ENCODE data around the gene CROCC. TPM values are rescaled to one million over a fixed set of nuclear protein-coding genes. Genes with fewer than 3 reads are reported as not detected.

Gene CROCC
- total RNA-seq, 1 donor from 2014 or later = 15.2 TPM

DNA sequence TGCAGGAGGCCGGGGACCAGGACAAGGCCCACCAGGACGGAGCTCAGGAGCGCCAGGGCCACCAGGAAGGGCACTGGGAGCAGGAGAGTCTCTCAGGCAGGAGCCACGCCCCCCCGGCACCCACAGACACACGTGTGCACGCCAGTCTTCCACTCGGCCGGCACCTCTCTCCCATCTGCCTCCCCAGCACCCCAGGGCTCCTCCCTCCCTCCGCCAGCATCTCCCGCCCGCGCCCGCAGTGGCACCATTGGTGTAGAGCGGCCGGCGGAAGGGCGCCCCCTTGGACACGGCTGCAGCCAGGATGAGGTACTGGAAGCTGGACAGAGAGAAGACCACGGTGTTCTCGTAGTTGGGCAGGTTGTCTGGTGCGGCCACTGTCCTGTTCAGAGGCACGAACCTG lies 64.8 kb downstream of the CROCC start:
- Histone ChIP-seq H2AFZ (replicated peaks) (no peak overlapping the region), H3K9ac (no peak overlapping the region), H3K9me3 (ENCODE audit: low read depth) (no peaks in the 10 kb centered on the region), H4K20me1 (ENCODE audit: low read depth) (no peaks in the 10 kb centered on the region), H3K27me3 (no peaks in the 10 kb centered on the region), H3K4me3 (no peak overlapping the region), H3F3A (ENCODE audit: low read depth) (peaks cover 9% of the 10 kb centered on the region), H3K79me2 (ENCODE audit: low read depth) (no peaks in the 10 kb centered on the region), H3K36me3 (no peaks in the 10 kb centered on the region), H3K4me1 (peaks cover 10% of the 10 kb centered on the region), H3K27ac (no peak overlapping the region), H3K4me2 (no peak overlapping the region)
- Mint-ChIP-seq H3K27me3 (ENCODE audit: insufficient read depth, low read depth) (peaks cover 3% of the 10 kb centered on the region), H3K4me3 (no peak overlapping the region), H3K36me3 (peaks cover 5% of the 10 kb centered on the region), H3K4me1 (peaks cover 17% of the 10 kb centered on the region), H3K27ac (no peak overlapping the region), H3K9me3 (no peaks in the 10 kb centered on the region)
- DNase-seq (ENCODE audit: low spot score) = no peak
- TF ChIP-seq EZH2 (IDR thresholded peaks at IDR 0.05) = no peak

DNA sequence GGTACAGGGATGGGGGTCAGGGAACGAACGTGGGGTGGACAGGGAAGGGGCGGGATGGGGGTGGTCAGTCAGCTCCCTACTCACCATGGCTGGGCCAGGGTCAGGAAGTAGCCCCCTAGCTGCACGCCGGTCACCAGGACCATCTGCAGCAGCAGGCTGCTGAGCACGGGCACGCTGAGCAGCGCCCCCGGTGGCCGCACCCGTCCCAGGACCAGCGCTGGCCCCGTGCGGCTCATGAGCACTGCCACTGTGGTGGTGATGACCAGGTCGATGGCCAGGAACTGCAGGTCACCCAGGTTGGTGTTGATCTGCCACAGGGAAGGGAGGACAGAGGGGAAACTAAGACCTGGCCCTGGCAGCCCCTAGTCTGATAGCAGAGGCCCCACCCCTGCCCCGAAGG lies 65.2 kb downstream of the CROCC start:
- H3K36me3 ChIP-seq = no peaks in the 10 kb centered on the region
- peaks cover 3% of the 10 kb centered on the region for H3K27me3 Mint-ChIP-seq (ENCODE audit: insufficient read depth, low read depth)
- peak; percentile 79 for DNase-seq (ENCODE audit: low spot score)

GRCh38 chr1:16988210-16988609 lies 66.5 kb downstream of the CROCC start:
- DNase-seq (ENCODE audit: low spot score) = no peak
- H3K9me3 Mint-ChIP-seq = no peaks in the 10 kb centered on the region
- H3K4me3 Mint-ChIP-seq = no peak overlapping the region
- no peak overlapping the region for H3K27ac ChIP-seq
- H3K27me3 ChIP-seq = no peaks in the 10 kb centered on the region
- H3K27ac Mint-ChIP-seq = no peak overlapping the region
- TF ChIP-seq, protein P1, sequence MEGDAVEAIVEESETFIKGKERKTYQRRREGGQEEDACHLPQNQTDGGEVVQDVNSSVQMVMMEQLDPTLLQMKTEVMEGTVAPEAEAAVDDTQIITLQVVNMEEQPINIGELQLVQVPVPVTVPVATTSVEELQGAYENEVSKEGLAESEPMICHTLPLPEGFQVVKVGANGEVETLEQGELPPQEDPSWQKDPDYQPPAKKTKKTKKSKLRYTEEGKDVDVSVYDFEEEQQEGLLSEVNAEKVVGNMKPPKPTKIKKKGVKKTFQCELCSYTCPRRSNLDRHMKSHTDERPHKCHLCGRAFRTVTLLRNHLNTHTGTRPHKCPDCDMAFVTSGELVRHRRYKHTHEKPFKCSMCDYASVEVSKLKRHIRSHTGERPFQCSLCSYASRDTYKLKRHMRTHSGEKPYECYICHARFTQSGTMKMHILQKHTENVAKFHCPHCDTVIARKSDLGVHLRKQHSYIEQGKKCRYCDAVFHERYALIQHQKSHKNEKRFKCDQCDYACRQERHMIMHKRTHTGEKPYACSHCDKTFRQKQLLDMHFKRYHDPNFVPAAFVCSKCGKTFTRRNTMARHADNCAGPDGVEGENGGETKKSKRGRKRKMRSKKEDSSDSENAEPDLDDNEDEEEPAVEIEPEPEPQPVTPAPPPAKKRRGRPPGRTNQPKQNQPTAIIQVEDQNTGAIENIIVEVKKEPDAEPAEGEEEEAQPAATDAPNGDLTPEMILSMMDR (IDR thresholded peaks at IDR 0.05) = no peak
- TF ChIP-seq EZH2phosphoT487 (IDR thresholded peaks at IDR 0.05) (no peak), EZH2 (IDR thresholded peaks at IDR 0.05) (no peak)
- peaks cover 5% of the 10 kb centered on the region for H3K36me3 Mint-ChIP-seq
- no peak overlapping the region for H3K4me2 ChIP-seq
- H3K4me1 ChIP-seq = peaks cover 3% of the 10 kb centered on the region
- no peaks in the 10 kb centered on the region for H4K20me1 ChIP-seq (ENCODE audit: low read depth)
- no peaks in the 10 kb centered on the region for H3K9me3 ChIP-seq (ENCODE audit: low read depth)
- H3K27me3 Mint-ChIP-seq (ENCODE audit: insufficient read depth, low read depth) = peaks cover 3% of the 10 kb centered on the region
- peaks cover 9% of the 10 kb centered on the region for H3K4me1 Mint-ChIP-seq
- peaks cover 3% of the 10 kb centered on the region for H3F3A ChIP-seq (ENCODE audit: low read depth)
- H2AFZ ChIP-seq (replicated peaks) = no peak overlapping the region
- no peaks in the 10 kb centered on the region for H3K36me3 ChIP-seq
- H3K79me2 ChIP-seq (ENCODE audit: low read depth) = no peaks in the 10 kb centered on the region
- no peak overlapping the region for H3K4me3 ChIP-seq
- no peak overlapping the region for H3K9ac ChIP-seq

More for the DNA sequence above, 65.2 kb downstream of the CROCC start:
- Histone ChIP-seq H3K4me3 (no peak overlapping the region), H3K79me2 (ENCODE audit: low read depth) (no peaks in the 10 kb centered on the region), H3K9ac (no peak overlapping the region), H3K4me1 (peaks cover 10% of the 10 kb centered on the region), H3K4me2 (no peak overlapping the region), H2AFZ (replicated peaks) (no peak overlapping the region), H3K27me3 (no peaks in the 10 kb centered on the region), H3K27ac (no peak overlapping the region), H3K9me3 (ENCODE audit: low read depth) (no peaks in the 10 kb centered on the region), H3F3A (ENCODE audit: low read depth) (peaks cover 8% of the 10 kb centered on the region), H4K20me1 (ENCODE audit: low read depth) (no peaks in the 10 kb centered on the region)
- no peak overlapping the region for H3K4me3 Mint-ChIP-seq
- peaks cover 17% of the 10 kb centered on the region for H3K4me1 Mint-ChIP-seq
- H3K9me3 Mint-ChIP-seq = no peaks in the 10 kb centered on the region
- no peak for TF ChIP-seq EZH2 (IDR thresholded peaks at IDR 0.05)
- TF ChIP-seq, protein P1 (IDR thresholded peaks at IDR 0.05) = peak; percentile 82
- H3K27ac Mint-ChIP-seq = peak overlapping the region; percentile 33
- peaks cover 5% of the 10 kb centered on the region for H3K36me3 Mint-ChIP-seq

DNA sequence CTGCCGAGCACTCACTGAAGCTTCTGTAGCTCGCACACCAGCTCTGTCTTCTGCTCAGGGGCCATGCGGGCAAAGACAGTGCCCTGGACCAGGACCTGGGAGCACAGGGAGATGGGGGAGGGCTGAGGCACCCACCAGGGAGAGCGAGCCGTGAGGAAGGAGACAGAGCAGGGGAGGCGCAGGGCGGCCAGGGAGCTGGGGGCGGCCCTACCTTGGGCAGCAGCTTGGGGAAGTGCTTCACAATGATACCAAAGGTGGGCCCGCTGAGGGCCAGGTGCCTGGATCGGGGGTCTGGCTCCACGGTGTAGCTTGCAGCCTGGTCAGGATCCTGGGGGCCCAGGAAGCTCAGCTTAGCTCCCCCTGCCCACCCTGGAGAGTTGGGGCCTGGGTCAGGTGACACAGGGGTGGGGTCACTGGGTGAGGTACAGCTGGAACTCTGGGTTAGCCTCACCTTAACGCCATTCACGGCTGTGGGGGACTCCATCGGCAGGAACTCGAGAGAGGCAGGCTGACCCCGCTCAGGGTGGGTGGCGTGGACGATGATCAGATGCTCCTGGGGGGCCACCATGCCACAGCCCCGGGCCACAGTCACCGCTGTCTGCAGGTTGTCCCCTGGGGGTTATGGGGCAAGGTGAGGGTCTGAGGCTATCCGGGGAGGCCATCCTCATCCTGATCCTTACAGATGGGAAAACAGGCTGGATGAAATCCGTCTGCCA lies 68.1 kb downstream of the CROCC start:
- DNase-seq (ENCODE audit: low spot score) = no peak
- H3K9me3 Mint-ChIP-seq = no peaks in the 10 kb centered on the region
- H3K36me3 ChIP-seq = no peaks in the 10 kb centered on the region

More for the DNA sequence above, 68.1 kb downstream of the CROCC start:
- Histone ChIP-seq H3K4me1 (no peaks in the 10 kb centered on the region), H2AFZ (replicated peaks) (no peak overlapping the region), H3K4me3 (no peak overlapping the region), H3K27me3 (no peaks in the 10 kb centered on the region), H3K79me2 (ENCODE audit: low read depth) (no peaks in the 10 kb centered on the region), H4K20me1 (ENCODE audit: low read depth) (no peaks in the 10 kb centered on the region), H3K4me2 (no peak overlapping the region), H3K27ac (no peak overlapping the region), H3K9ac (no peak overlapping the region), H3K9me3 (ENCODE audit: low read depth) (no peaks in the 10 kb centered on the region), H3F3A (ENCODE audit: low read depth) (no peaks in the 10 kb centered on the region)
- H3K4me3 Mint-ChIP-seq = no peak overlapping the region
- no peak overlapping the region for H3K27ac Mint-ChIP-seq
- no peak for TF ChIP-seq EZH2 (IDR thresholded peaks at IDR 0.05)
- TF ChIP-seq EZH2phosphoT487 (IDR thresholded peaks at IDR 0.05) = no peak
- TF ChIP-seq, protein P1 (IDR thresholded peaks at IDR 0.05) = no peak
- peaks cover 3% of the 10 kb centered on the region for H3K27me3 Mint-ChIP-seq (ENCODE audit: insufficient read depth, low read depth)
- H3K4me1 Mint-ChIP-seq = no peaks in the 10 kb centered on the region
- peaks cover 5% of the 10 kb centered on the region for H3K36me3 Mint-ChIP-seq

Data from neural progenitor cell (in vitro differentiated cells).